Tongue (tissue), 2 donors: ENCODE data around the gene ENPP3. TPM values are rescaled to one million over a fixed set of nuclear protein-coding genes. Genes with fewer than 3 reads are reported as not detected.
"Not testable (repeated sequence)": the region's sequence is repeated elsewhere in the genome, so short reads cannot be mapped to it uniquely, and the experiment has no call there.

ENCODE experiments used
- DNase-seq: peaks from one replicate; pipeline ENCODE4 v3.0.0-alpha.2; 2015
- total RNA-seq: library from RNA; depleted of rRNA; stranded (reverse); fragments of >200 nt; gene quantifications from one replicate; pipeline ENCODE4 v1.2.3, GENCODE V29; 2014

The ENPP3 gene
- total RNA-seq, 1 donor from 2014 or later = 2.3 TPM

DNA sequence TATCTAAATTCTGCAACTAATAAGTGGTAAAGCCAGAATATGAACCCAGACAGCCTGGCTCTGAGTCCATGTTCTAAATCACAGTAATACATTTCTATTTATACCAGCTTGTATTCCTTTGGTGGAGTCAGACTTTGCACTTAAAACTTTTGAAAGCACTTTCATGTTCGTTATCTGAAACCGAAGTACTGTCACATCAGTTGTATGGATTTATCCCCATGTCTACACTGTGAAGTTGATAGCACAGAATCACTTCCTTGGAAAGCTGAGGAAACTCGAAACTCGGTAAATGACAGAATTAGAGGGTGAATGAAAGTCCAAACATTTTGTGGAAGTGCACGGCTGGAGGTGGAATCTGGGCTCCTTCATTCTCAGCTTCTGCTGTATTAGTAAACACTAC, 102.0 kb downstream of the ENPP3 start:
- no peak for DNase-seq

- DNase-seq = no peak
Measured at GRCh38 chr6:131740161-131740560, 103.1 kb downstream of the ENPP3 start.

DNA sequence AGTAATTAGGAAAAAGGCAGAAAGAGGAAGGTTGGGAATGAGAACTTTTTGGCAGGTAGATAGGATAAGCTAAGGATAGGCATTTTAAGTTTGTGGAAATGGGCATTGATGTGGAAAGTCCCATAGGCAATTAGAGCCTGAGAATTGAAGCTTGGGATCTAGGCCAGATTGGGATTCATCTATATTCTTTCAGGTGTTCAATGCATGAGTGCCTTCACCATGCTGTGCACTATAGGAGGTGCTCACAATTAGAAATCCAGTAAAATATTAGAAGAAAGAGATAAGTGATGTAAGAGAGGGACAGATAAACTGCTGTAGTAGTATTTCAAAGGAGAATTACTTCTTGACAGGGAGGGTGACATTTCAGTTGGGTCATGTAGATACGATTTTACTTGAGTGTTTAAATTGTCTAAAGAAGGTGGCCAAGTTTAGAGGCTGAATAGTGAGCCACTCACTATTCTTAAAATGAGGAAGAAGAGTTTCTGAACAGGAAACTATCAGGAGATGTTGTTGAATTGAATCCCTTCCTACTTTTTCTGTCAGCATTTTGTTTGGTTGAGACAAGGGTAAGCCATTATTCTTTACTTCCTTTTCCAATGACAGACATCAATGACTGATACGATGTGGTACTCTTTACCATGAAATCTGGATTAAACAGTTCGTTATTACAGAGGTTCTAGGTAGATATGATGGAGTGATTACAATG, 104.7 kb downstream of the ENPP3 start:
- no peak for DNase-seq

GRCh38 chr6:131744432-131745287, 107.6 kb downstream of the ENPP3 start:
- no peak for DNase-seq

- no peak for DNase-seq
Measured at GRCh38 chr6:131745476-131745875, 108.4 kb downstream of the ENPP3 start.

DNA sequence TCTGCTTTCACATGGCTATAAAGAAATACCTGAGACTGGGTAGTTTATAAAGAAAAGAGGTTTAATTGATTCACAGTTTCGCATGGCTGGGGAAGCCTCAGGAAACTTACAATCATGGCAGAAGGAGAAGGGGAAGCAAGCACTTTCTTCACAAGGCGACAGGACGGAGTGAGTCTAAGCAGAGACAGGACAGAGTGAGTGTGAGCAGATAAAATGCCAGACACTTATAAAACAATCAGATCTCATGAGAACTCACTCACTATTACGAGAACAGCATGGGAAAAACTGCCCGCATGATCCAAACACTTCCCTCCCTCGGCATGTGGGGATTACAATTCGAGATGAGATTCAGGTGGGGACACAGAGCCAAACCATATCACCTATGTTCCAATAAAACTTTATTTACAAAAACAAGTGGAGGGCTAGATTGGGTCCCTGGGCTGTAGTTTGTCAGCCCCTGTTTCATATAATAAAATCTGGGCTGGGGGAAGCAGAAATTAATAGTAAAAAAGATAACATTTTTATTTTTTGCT, 110.8 kb downstream of the ENPP3 start:
- no peak for DNase-seq

GRCh38 chr6:131749023-131749422, 111.9 kb downstream of the ENPP3 start:
- DNase-seq = no peak

- DNase-seq = not testable (repeated sequence)
Measured at GRCh38 chr6:131751012-131751715, 114.1 kb downstream of the ENPP3 start.

GRCh38 chr6:131754088-131754487, 117.0 kb downstream of the ENPP3 start:
- no peak for DNase-seq

DNA sequence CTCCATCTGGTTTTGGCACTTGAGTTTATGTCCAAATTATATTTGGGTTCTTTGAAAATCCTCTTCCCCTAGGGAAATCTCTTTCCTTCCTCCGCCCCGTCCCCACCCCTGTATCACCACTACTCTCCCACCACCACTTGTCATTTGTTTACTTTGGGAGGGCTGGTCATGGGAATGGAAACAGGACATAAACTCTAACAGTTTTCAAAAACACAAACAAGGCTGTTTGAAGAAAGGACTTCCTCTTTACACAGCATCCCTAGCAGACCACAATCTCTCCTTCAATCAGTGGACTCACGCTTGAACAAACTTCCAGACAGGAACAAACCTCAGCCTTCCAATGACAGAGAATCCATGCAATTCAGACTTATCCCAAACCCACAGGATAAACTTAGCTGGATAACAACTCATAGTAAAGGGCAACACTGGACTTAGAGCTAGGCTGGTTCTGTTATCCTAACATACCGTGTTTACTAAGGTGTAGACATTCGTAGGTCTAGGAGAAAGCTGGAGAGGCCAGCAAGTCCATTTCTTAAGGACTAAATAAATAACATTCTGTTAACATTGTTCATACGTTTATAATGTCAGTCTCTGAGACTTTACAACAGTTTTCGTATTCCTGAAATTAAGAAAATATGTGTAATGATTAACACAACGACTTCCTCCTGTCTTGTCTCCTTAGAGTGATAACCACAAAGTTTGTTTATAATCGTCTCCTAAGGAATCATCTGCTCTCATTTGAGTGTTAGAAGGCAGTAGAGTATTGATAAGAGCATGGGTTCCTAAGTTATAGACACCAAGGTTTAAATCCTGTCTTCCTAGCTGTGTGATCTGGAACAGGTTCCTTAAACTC, 117.8 kb downstream of the ENPP3 start:
- DNase-seq = no peak

- no peak for DNase-seq
Measured at GRCh38 chr6:131755597-131755996, 118.5 kb downstream of the ENPP3 start.

GRCh38 chr6:131756039-131756438, 118.9 kb downstream of the ENPP3 start:
- no peak for DNase-seq

- peak; percentile 24 for DNase-seq
Measured at GRCh38 chr6:131758920-131759319, 121.8 kb downstream of the ENPP3 start.

- no peak for DNase-seq
Measured at GRCh38 chr6:131761060-131761761, 124.1 kb downstream of the ENPP3 start.

DNA sequence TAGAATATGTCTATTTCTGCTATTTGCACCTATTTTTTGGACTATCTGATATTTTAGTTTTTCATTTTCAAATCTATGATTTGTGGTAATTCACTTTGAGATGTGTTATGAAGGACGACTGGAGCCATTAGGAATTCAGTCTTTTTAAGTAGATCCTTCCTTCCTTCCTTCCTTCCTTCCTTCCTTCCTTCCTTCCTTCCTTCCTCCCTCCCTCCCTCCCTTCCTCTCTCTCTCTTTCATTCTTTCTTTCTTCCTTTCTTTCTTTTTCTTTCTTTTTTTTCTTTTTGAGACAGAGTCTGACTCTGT, 124.6 kb downstream of the ENPP3 start:
- no peak for DNase-seq

DNA sequence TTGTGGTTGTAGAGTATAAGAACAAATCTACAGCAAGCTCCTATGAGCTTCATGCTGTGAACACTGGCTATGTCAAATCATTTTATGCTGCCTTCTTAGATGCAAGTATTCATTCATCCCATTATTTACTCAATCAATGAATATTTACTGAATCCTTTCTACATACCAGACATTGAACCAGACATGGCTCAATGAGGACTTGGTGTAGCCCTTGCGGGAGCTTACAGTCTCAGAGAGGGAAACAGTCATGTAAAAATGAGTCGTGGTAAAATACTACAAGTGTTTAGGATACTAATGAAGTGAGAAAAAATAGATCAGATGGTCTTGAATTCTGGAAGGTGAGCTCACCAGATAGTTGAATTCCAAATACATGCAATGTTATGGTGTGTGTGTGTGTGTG, 125.9 kb downstream of the ENPP3 start:
- no peak for DNase-seq

DNA sequence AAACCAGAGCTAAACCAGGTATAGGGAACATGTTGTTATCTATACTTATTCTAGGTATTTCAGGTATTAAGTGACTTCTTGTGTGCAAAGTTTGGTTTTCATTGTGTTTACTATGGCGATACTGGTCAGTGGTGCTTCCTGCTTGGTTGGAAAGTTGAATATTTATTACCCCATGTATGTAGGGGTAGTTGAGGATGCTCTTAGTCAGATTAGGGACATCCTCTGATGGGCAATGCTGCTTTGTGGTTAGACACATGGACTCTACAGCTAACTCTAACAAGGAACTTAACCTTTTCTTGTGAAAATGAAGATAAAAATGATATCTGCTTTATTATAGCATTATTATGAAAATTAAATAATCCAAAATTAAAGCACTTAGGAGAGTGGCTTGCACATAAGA, 126.6 kb downstream of the ENPP3 start:
- no peak for DNase-seq

DNA sequence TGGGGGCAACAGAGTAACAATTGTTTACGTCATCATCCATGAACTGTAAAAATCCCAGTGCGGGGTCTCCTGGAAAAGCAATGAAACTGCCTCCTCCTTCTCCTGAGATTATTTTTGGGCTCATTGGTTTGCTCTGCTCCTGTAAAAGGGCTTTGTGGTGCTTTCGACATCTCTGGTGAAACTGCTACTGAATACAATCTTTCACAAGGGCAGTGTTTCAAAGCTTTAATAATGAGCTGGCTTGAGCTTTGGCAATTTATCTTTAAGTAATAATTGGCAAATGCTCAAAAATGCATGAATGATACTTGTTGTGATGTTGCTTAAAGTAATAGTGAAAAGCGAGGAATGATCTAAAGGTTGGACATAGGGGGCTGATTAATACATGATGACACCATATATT, 127.2 kb downstream of the ENPP3 start:
- DNase-seq = no peak

GRCh38 chr6:131765081-131765803, 128.1 kb downstream of the ENPP3 start:
- no peak for DNase-seq

DNA sequence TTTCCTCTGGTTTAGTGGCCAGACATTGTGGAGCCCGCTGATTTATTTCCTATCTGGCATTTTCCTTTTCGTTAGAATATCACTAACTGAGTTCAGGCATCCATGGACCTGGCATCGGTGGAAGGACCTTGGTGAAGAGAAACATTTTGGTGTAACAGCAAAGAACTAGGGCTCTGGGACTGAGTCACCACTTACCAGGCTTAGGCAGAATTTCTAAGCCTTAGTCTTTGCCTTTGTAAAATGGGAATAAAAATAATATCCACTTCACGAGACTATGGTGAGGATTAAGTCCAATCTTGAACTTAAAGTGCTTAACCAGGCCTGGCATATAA, 128.7 kb downstream of the ENPP3 start:
- DNase-seq = no peak

GRCh38 chr6:131766631-131767030, 129.5 kb downstream of the ENPP3 start:
- DNase-seq = no peak
